HG02759 (cell line): ENCODE measurements around the gene MZB1.
"Not testable (repeated sequence)": the region's sequence is repeated elsewhere in the genome, so short reads cannot be mapped to it uniquely, and the experiment has no call there.

Experiments used
- ATAC-seq: cut with Tn5 transposase; IDR thresholded peaks from one replicate; pipeline ENCODE4 v1.9.1; 2021; ENCODE audit warnings: mild to moderate bottlenecking, moderate library complexity; ENCODE audit not compliant: unreplicated experiment

The MZB1 gene

GRCh38 chr5:139378101-139378825, 11.4 kb downstream of the MZB1 start:
- ATAC-seq: no peak

GRCh38 chr5:139377226-139377625, 12.5 kb downstream of the MZB1 start:
- ATAC-seq: no peak

- no peak for ATAC-seq
These were observed 13.3 kb downstream of the MZB1 start for GRCh38 chr5:139376364-139376763.

- ATAC-seq: no peak
These were observed 14.8 kb downstream of the MZB1 start for GRCh38 chr5:139374909-139375308.

GRCh38 chr5:139371482-139372435, 18.0 kb downstream of the MZB1 start:
- ATAC-seq: no peak

- no peak for ATAC-seq
These were observed 20.5 kb downstream of the MZB1 start for GRCh38 chr5:139369181-139369580.

GRCh38 chr5:139368613-139369012, 21.1 kb downstream of the MZB1 start:
- ATAC-seq: no peak

- no peak for ATAC-seq
These were observed 25.2 kb downstream of the MZB1 start for GRCh38 chr5:139364466-139364865.

- no peak for ATAC-seq
These were observed 25.8 kb downstream of the MZB1 start for GRCh38 chr5:139363937-139364336.

- no peak for ATAC-seq
These were observed 27.8 kb downstream of the MZB1 start for GRCh38 chr5:139361835-139362429.

GRCh38 chr5:139360384-139360783, 29.3 kb downstream of the MZB1 start:
- no peak for ATAC-seq

- ATAC-seq: no peak
These were observed 31.6 kb downstream of the MZB1 start for GRCh38 chr5:139358064-139358463.

GRCh38 chr5:139355900-139356299, 33.8 kb downstream of the MZB1 start:
- ATAC-seq: not testable (repeated sequence)

GRCh38 chr5:139354186-139354585, 35.5 kb downstream of the MZB1 start:
- no peak for ATAC-seq

GRCh38 chr5:139347863-139348262, 41.9 kb downstream of the MZB1 start:
- ATAC-seq: not testable (repeated sequence)

GRCh38 chr5:139345442-139345841, 44.3 kb downstream of the MZB1 start:
- ATAC-seq: not testable (repeated sequence)

GRCh38 chr5:139344177-139344576, 45.5 kb downstream of the MZB1 start:
- no peak for ATAC-seq

GRCh38 chr5:139343476-139343875, 46.2 kb downstream of the MZB1 start:
- no peak for ATAC-seq

GRCh38 chr5:139342423-139342723, 47.3 kb downstream of the MZB1 start:
- peak; percentile 57 for ATAC-seq

- ATAC-seq: peak; percentile 95
These were observed 47.9 kb downstream of the MZB1 start, which contains the start of gene PAIP2 for GRCh38 chr5:139341689-139342422. TSS of gene PAIP2 (plus strand) at chr5:139341854. CDS start at chr5:139363785, 21,931 bp downstream.

GRCh38 chr5:139341187-139341688, 48.5 kb downstream of the MZB1 start:
- no peak for ATAC-seq
